ENCODE data around the gene FEM1C.

DNA sequence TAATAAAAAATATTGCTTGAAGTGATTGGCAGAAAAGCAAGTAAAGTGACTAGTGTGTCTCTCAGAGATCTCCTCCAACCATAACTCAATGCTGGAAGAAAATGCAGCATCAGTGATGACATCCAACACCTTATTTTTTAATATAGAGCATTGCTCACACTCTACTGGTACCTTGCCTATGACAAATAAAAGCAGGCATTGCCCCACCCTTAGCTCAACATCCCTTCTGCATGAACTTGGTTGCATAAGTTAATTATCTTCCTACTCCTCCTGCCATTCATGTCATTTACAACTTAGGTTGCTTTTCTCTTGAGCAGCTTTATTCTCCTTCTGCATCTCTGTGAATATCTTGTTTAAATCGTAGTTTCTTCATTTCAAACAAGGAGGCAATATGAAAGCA is 41.2 kb downstream of the FEM1C start:
- TF ChIP-seq, protein P1, sequence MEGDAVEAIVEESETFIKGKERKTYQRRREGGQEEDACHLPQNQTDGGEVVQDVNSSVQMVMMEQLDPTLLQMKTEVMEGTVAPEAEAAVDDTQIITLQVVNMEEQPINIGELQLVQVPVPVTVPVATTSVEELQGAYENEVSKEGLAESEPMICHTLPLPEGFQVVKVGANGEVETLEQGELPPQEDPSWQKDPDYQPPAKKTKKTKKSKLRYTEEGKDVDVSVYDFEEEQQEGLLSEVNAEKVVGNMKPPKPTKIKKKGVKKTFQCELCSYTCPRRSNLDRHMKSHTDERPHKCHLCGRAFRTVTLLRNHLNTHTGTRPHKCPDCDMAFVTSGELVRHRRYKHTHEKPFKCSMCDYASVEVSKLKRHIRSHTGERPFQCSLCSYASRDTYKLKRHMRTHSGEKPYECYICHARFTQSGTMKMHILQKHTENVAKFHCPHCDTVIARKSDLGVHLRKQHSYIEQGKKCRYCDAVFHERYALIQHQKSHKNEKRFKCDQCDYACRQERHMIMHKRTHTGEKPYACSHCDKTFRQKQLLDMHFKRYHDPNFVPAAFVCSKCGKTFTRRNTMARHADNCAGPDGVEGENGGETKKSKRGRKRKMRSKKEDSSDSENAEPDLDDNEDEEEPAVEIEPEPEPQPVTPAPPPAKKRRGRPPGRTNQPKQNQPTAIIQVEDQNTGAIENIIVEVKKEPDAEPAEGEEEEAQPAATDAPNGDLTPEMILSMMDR (IDR thresholded peaks at IDR 0.05; ENCODE audit: low read depth, low read length) = no peak
- TF ChIP-seq EZH2phosphoT487 (IDR thresholded peaks at IDR 0.05; ENCODE audit: low read depth) = no peak

Measured in OCI-LY3 (cell line).